Eye (tissue), 1 donor: ENCODE measurements around the gene SSTR5.
A peak's percentile ranks its signal among the peaks of the same experiment; 100 is the strongest.
"Not testable (repeated sequence)": the region's sequence is repeated elsewhere in the genome, so short reads cannot be mapped to it uniquely, and the experiment has no call there.

Experiments used
- DNase-seq: peaks from one replicate; pipeline ENCODE4 v3.0.0-alpha.2; 2015

Gene SSTR5

GRCh38 chr16:1076801-1077576, 4.4 kb downstream of the SSTR5 start:
- no peak for DNase-seq

- no peak for DNase-seq
Observed at GRCh38 chr16:1077877-1078578, 5.5 kb downstream of the SSTR5 start.

GRCh38 chr16:1078579-1079021, 6.1 kb downstream of the SSTR5 start:
- DNase-seq, result peak; percentile 77

- no peak for DNase-seq
Observed at GRCh38 chr16:1079341-1079740, 6.8 kb downstream of the SSTR5 start.

GRCh38 chr16:1079786-1080525, 7.4 kb downstream of the SSTR5 start:
- no peak for DNase-seq

- peak; percentile 39 for DNase-seq
Observed at GRCh38 chr16:1080801-1081733, 8.5 kb downstream of the SSTR5 start.

GRCh38 chr16:1081734-1082265, 9.3 kb downstream of the SSTR5 start:
- peak; percentile 60 for DNase-seq

- DNase-seq, result no peak
Observed at GRCh38 chr16:1082266-1082951, 9.9 kb downstream of the SSTR5 start.

GRCh38 chr16:1082952-1083675, 10.6 kb downstream of the SSTR5 start:
- no peak for DNase-seq

- DNase-seq, result no peak
Observed at GRCh38 chr16:1084971-1085370, 12.4 kb downstream of the SSTR5 start.

GRCh38 chr16:1086443-1086842, 13.9 kb downstream of the SSTR5 start:
- DNase-seq, result not testable (repeated sequence)

- no peak for DNase-seq
Observed at GRCh38 chr16:1088295-1089170, 16.0 kb downstream of the SSTR5 start.

- no peak for DNase-seq
Observed at GRCh38 chr16:1089439-1089821, 16.9 kb downstream of the SSTR5 start.

- DNase-seq, result no peak
Observed at GRCh38 chr16:1089822-1090619, 17.5 kb downstream of the SSTR5 start.

- DNase-seq, result no peak
Observed at GRCh38 chr16:1090620-1091587, 18.4 kb downstream of the SSTR5 start.

- DNase-seq, result no peak
Observed at GRCh38 chr16:1091992-1092552, 19.5 kb downstream of the SSTR5 start.

- DNase-seq, result not testable (repeated sequence)
Observed at GRCh38 chr16:1092685-1093283, 20.2 kb downstream of the SSTR5 start.
